Glutamatergic neuron (in vitro differentiated cells): ENCODE data around the gene SNRPD3. TPM values are rescaled to one million over a fixed set of nuclear protein-coding genes. Genes with fewer than 3 reads are reported as not detected.

ENCODE experiments used
- DNase-seq: peaks from one replicate; pipeline ENCODE4 v3.0.0; 2022
- H3K27ac Mint-ChIP-seq: one replicate; pipeline ENCODE4 v1.8.0; 2020; ENCODE audit warnings: mild to moderate bottlenecking, mixed read lengths, inconsistent platforms; ENCODE audit not compliant: unreplicated experiment
- H3K27me3 Mint-ChIP-seq: one replicate; pipeline ENCODE4 v1.8.0; 2020; ENCODE audit warnings: mild to moderate bottlenecking, moderate library complexity, mixed read lengths, inconsistent platforms; ENCODE audit not compliant: unreplicated experiment
- H3K36me3 Mint-ChIP-seq: one replicate; pipeline ENCODE4 v1.8.0; 2020; ENCODE audit warnings: mild to moderate bottlenecking, mixed read lengths, inconsistent platforms; ENCODE audit not compliant: unreplicated experiment
- H3K4me1 Mint-ChIP-seq: one replicate; pipeline ENCODE4 v1.8.0; 2020; ENCODE audit warnings: mild to moderate bottlenecking, low read depth, mixed read lengths, inconsistent platforms; ENCODE audit not compliant: unreplicated experiment
- H3K4me3 Mint-ChIP-seq: one replicate; pipeline ENCODE4 v1.8.0; 2020; ENCODE audit warnings: mild to moderate bottlenecking, mixed read lengths, inconsistent platforms; ENCODE audit not compliant: unreplicated experiment
- H3K9me3 Mint-ChIP-seq: one replicate; pipeline ENCODE4 v1.8.0; 2020; ENCODE audit warnings: mild to moderate bottlenecking, moderate library complexity, mixed read lengths, inconsistent platforms; ENCODE audit not compliant: unreplicated experiment
- total RNA-seq: library from RNA; stranded (reverse); fragmentation: NEBNext Ultra II Directional; extraction: Animal tissue kit (Norgen Biotek cat#: 25700); gene quantifications from one replicate; pipeline ENCODE4 v1.2.1, GENCODE V29; 2021; ENCODE audit not compliant: unreplicated experiment
- TF ChIP-seq, protein P1 (sequence below): fragments of 200-600 bp; sonication (generic); IDR thresholded peaks from one replicate; pipeline ENCODE4 v1.5.0; 2021; ENCODE audit not compliant: partially characterized antibody, unreplicated experiment

Gene SNRPD3
- total RNA-seq, 1 donor from 2014 or later: 86.7 TPM

DNA sequence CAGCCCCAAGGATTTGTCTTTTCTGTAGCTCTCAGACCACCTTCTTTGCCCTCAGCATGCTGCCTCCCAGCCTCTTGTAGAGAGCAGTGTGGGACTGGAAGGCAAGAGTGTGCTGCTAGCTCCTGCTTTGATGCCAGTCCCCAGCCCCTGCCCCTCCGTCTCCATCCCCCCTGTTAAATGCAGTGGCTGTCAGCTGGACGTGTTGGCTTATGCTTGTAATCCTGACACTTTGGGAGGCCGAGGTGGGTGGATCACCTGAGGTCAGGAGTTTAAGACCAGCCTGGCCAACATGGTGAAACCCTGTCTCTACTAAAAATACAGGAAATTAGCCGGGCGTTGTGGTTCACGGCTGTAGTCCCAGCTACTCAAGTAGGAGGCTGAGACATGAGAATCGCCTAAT, 15.5 kb downstream of the SNRPD3 start:
- peaks cover 2% of the 10 kb centered on the region for H3K9me3 Mint-ChIP-seq
- TF ChIP-seq, protein P1, sequence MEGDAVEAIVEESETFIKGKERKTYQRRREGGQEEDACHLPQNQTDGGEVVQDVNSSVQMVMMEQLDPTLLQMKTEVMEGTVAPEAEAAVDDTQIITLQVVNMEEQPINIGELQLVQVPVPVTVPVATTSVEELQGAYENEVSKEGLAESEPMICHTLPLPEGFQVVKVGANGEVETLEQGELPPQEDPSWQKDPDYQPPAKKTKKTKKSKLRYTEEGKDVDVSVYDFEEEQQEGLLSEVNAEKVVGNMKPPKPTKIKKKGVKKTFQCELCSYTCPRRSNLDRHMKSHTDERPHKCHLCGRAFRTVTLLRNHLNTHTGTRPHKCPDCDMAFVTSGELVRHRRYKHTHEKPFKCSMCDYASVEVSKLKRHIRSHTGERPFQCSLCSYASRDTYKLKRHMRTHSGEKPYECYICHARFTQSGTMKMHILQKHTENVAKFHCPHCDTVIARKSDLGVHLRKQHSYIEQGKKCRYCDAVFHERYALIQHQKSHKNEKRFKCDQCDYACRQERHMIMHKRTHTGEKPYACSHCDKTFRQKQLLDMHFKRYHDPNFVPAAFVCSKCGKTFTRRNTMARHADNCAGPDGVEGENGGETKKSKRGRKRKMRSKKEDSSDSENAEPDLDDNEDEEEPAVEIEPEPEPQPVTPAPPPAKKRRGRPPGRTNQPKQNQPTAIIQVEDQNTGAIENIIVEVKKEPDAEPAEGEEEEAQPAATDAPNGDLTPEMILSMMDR: no peak
- DNase-seq: no peak
- H3K4me3 Mint-ChIP-seq: no peak overlapping the region
- H3K27me3 Mint-ChIP-seq: no peaks in the 10 kb centered on the region
- H3K4me1 Mint-ChIP-seq: no peaks in the 10 kb centered on the region
- H3K36me3 Mint-ChIP-seq: peaks cover 10% of the 10 kb centered on the region
- no peak overlapping the region for H3K27ac Mint-ChIP-seq

DNA sequence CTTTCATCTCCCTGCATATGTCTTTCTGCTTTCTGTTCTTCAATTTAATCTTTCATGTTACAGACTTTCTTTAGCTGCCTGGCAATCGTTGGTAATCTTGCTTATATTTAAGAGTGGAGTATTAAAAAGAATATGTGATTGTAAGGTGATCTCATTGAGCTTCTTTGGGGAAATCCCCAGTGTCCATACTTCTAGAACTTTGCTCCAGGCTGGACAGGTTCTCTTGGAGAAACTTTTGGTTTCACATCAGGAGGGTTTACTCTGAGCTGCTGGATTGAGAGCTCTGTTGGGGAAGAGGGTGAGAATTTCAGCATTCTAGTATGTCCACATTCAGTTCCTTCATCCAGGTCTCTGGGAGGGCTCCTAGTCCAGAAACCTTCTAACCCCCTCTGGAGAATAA, 21.0 kb downstream of the SNRPD3 start:
- Mint-ChIP-seq H3K27me3 (peaks cover 2% of the 10 kb centered on the region), H3K4me3 (no peak overlapping the region), H3K36me3 (peaks cover 10% of the 10 kb centered on the region), H3K27ac (no peak overlapping the region), H3K9me3 (peaks cover 2% of the 10 kb centered on the region), H3K4me1 (no peaks in the 10 kb centered on the region)
- TF ChIP-seq, protein P1: no peak
- no peak for DNase-seq

DNA sequence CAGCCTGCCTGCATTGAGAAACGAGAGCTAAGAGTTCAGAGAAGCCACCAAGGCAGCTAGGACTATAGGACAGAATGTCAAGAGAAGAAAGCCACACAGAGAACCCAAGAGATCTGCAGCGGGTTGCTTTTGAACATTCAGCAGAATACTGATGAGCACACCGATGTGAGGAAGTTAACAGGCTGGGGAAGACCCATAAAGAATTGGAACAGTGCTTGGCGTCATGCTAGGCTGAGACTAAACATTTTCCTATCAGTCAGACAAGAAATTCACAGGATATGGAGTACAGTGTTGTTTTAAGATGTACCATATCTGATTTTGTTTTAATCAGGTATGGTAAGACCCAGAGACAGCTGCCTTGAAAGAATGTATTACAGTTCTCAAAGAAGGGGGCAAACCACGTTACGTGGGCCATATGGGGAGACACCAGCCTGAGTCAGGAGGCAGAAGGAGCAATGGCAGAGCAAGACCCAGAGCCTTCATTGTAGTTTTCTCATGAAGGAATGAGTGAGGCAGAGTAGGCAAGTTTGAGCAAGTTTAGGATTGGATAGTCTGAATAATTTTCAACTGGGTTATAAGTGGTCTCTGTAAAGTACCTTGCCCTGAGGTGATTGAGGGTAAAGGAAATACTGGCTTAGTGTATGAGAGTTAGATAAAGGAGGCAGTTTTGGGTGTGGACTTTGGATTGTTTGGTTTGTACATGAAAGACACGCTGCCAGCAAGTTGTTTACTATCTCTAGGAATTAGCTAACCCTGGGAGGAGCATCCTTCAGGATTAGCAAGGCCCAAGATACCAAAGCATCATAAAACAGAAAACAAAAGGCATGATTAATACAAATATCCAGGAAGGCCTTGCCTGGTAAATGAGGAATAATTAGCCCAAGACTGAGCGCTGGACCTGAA, 22.8 kb downstream of the SNRPD3 start:
- peaks cover 2% of the 10 kb centered on the region for H3K27me3 Mint-ChIP-seq
- no peaks in the 10 kb centered on the region for H3K9me3 Mint-ChIP-seq
- H3K27ac Mint-ChIP-seq: no peak overlapping the region
- no peaks in the 10 kb centered on the region for H3K4me1 Mint-ChIP-seq
- no peak for DNase-seq
- no peak overlapping the region for H3K4me3 Mint-ChIP-seq
- TF ChIP-seq, protein P1: no peak
- peaks cover 6% of the 10 kb centered on the region for H3K36me3 Mint-ChIP-seq

DNA sequence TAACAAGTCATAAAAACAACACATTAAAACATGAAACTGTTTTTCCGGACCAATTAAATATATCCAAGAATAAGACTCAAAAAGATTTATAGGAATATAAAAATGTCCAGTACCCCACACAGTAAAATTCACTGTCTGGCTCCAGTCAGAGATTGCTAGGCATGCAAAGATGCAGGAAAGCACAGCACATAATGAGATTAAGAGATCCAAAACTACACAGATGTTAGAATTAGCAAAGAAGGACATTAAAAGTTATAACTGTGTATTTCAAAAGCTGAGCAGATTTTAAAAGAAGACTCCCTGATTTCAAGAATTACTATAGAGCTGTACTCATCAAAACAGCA, 23.4 kb downstream of the SNRPD3 start:
- peaks cover 2% of the 10 kb centered on the region for H3K27me3 Mint-ChIP-seq
- peaks cover 6% of the 10 kb centered on the region for H3K36me3 Mint-ChIP-seq
- no peak overlapping the region for H3K27ac Mint-ChIP-seq
- H3K9me3 Mint-ChIP-seq: no peaks in the 10 kb centered on the region
- H3K4me3 Mint-ChIP-seq: no peak overlapping the region
- TF ChIP-seq, protein P1: no peak
- no peaks in the 10 kb centered on the region for H3K4me1 Mint-ChIP-seq
- no peak for DNase-seq

DNA sequence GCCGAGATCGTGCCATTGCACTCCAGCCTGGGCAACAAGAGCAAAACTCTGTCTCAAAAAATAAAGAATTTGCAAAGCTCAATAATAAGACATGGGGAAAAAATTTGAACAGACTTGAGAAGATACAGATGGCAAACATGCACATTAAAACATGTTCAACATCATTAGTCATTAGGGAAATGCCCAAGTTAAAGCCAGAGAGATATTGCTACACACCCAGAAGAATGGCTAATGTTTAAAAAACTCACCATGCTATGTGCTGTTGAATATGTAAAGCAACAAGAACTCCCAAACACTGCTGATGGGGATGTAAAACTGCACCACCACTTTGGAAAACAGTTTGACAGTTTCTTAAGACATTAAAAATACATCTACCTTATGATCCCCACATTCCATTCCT, 24.5 kb downstream of the SNRPD3 start:
- Mint-ChIP-seq H3K36me3 (no peaks in the 10 kb centered on the region), H3K9me3 (no peaks in the 10 kb centered on the region), H3K27ac (no peak overlapping the region), H3K4me1 (no peaks in the 10 kb centered on the region), H3K4me3 (no peak overlapping the region), H3K27me3 (peaks cover 2% of the 10 kb centered on the region)
- DNase-seq: no peak
- TF ChIP-seq, protein P1: no peak
